IMR-90 (cell line): ENCODE measurements around the gene RBMS2. TPM values are rescaled to one million over a fixed set of nuclear protein-coding genes. Genes with fewer than 3 reads are reported as not detected.

Experiments used
- ATAC-seq: fragments of 200-7000 bp; cut with Tn5 transposase; 2 replicates; pipeline ENCODE4 v1.9.1; 2020; ENCODE audit warnings: low read depth, mild to moderate bottlenecking, moderate library complexity
- BruUV-seq: library from RNA; stranded (reverse); fragments of 400-500 nt; replicated peaks from 2 replicates; lab custom pipeline; 2021; lab: Mats Ljungman, UMichigan
- CTCF ChIA-PET: fragments of 300-600 bp; formaldehyde crosslinking; extraction: SDS; loops from one replicate; lab custom pipeline; 2021; ENCODE audit warnings: antibody characterized with exemption; lab: Yijun Ruan, JAX
- POLR2A ChIA-PET: fragments of 300-600 bp; sonication (Branson Sonifier 250); formaldehyde crosslinking; loops from one replicate; lab custom pipeline; 2022; ENCODE audit warnings: antibody characterized with exemption; ENCODE audit not compliant: unreplicated experiment; lab: Charles Lee
- DNase-seq: peaks from one replicate; pipeline ENCODE4 v3.0.0; 2013
- H2AFZ ChIP-seq: replicated peaks from 2 replicates; pipeline ENCODE3; 2013; ENCODE audit warnings: low read length, mild to moderate bottlenecking; ENCODE audit not compliant: poor library complexity
- H2AK5ac ChIP-seq: 2 replicates; pipeline ENCODE4 v1.6.1; 2013; ENCODE audit warnings: low read depth, low read length, inconsistent platforms
- H2AK9ac ChIP-seq: replicated peaks from 2 replicates; pipeline ENCODE3; 2013; ENCODE audit warnings: mild to moderate bottlenecking, low read depth, low read length, moderate library complexity; ENCODE audit not compliant: poor library complexity
- H2BK120ac ChIP-seq: 2 replicates; pipeline ENCODE4 v1.6.1; 2013; ENCODE audit warnings: low read depth, low read length, inconsistent platforms
- H2BK15ac ChIP-seq: 3 replicates; pipeline ENCODE4 v1.6.1; 2013; ENCODE audit warnings: low read depth, low read length, inconsistent platforms
- H2BK20ac ChIP-seq: 2 replicates; pipeline ENCODE4 v1.6.1; 2013; ENCODE audit warnings: low read depth, mild to moderate bottlenecking, inconsistent platforms, low read length, moderate library complexity
- H2BK5ac ChIP-seq: 2 replicates; pipeline ENCODE4 v1.6.1; 2013; ENCODE audit warnings: mild to moderate bottlenecking, low read depth, low read length, inconsistent platforms; ENCODE audit not compliant: poor library complexity, severe bottlenecking
- H3K14ac ChIP-seq: replicated peaks from 2 replicates; pipeline ENCODE4 v1.6.1; 2013; ENCODE audit warnings: low read depth, low read length, inconsistent platforms
- H3K18ac ChIP-seq: 2 replicates; pipeline ENCODE4 v1.6.1; 2013; ENCODE audit warnings: low read depth, low read length, control low read depth
- H3K23ac ChIP-seq: 2 replicates; pipeline ENCODE4 v1.6.1; 2013; ENCODE audit warnings: low read depth, low read length, inconsistent platforms
- H3K27ac ChIP-seq: 2 replicates; pipeline ENCODE4 v1.5.1; 2013; ENCODE audit warnings: mild to moderate bottlenecking, control low read depth, low read length; ENCODE audit not compliant: insufficient read depth
- H3K27me3 ChIP-seq: 2 replicates; pipeline ENCODE4 v1.6.1; 2013; ENCODE audit warnings: low read length; ENCODE audit not compliant: control insufficient read depth, insufficient read depth
- H3K36me3 ChIP-seq: 2 replicates; pipeline ENCODE4 v1.6.1; 2013; ENCODE audit warnings: low read length, mixed read lengths; ENCODE audit not compliant: control insufficient read depth, insufficient read depth
- H3K4ac ChIP-seq: 2 replicates; pipeline ENCODE4 v1.6.1; 2013; ENCODE audit warnings: low read depth, low read length, inconsistent platforms
- H3K4me1 ChIP-seq: 2 replicates; pipeline ENCODE4 v1.6.1; 2013; ENCODE audit warnings: low read length, mixed read lengths; ENCODE audit not compliant: control insufficient read depth, insufficient read depth
- H3K4me2 ChIP-seq: 2 replicates; pipeline ENCODE4 v1.6.1; 2013; ENCODE audit warnings: low read depth, mild to moderate bottlenecking, control low read depth, low read length, moderate library complexity
- H3K4me3 ChIP-seq: 2 replicates; pipeline ENCODE4 v1.5.1; 2013; ENCODE audit warnings: low read depth, mild to moderate bottlenecking, control low read depth, low read length, moderate library complexity; ENCODE audit not compliant: insufficient read depth
- H3K56ac ChIP-seq: 2 replicates; pipeline ENCODE4 v1.6.1; 2013; ENCODE audit warnings: low read length, inconsistent platforms; ENCODE audit not compliant: insufficient read depth; ENCODE audit errors: extremely low read depth
- H3K79me1 ChIP-seq, 2 experiments: 2 replicates each; pipeline ENCODE4 v1.6.1; 2013; ENCODE audit warnings: low read length in 2 of 2, inconsistent platforms in 1 of 2, low read depth in 1 of 2
- H3K9ac ChIP-seq: 2 replicates; pipeline ENCODE4 v1.6.1; 2013; ENCODE audit warnings: low read depth, low read length, control low read depth
- H3K9me1 ChIP-seq: 2 replicates; pipeline ENCODE4 v1.6.1; 2013; ENCODE audit warnings: low read length, inconsistent platforms; ENCODE audit not compliant: insufficient read depth
- H3K9me3 ChIP-seq: 2 replicates; pipeline ENCODE4 v1.6.1; 2013; ENCODE audit warnings: low read length; ENCODE audit not compliant: control insufficient read depth, insufficient read depth
- H4K20me1 ChIP-seq: 2 replicates; pipeline ENCODE4 v1.6.1; 2013; ENCODE audit warnings: low read length, inconsistent platforms; ENCODE audit not compliant: insufficient read depth
- H4K5ac ChIP-seq: 2 replicates; pipeline ENCODE4 v1.6.1; 2013; ENCODE audit warnings: mild to moderate bottlenecking, low read depth, low read length, control low read depth
- H4K8ac ChIP-seq, 2 experiments: 2 replicates each; pipeline ENCODE4 v1.6.1; 2013; ENCODE audit warnings: low read depth in 2 of 2, low read length in 2 of 2, control low read depth in 1 of 2, inconsistent platforms in 1 of 2
- H4K91ac ChIP-seq: 2 replicates; pipeline ENCODE4 v1.6.1; 2013; ENCODE audit warnings: low read depth, low read length, inconsistent platforms; ENCODE audit not compliant: insufficient read depth
- RAD21 ChIP-seq: IDR thresholded peaks from 2 replicates; pipeline ENCODE4 v1.6.1; 2012; ENCODE audit warnings: low read length, improper control_type of control experiment
- RCOR1 ChIP-seq: IDR thresholded peaks from 2 replicates; pipeline ENCODE4 v1.6.1; 2012; ENCODE audit warnings: mild to moderate bottlenecking, low read length, improper control_type of control experiment; ENCODE audit not compliant: insufficient replicate concordance
- SMC3 ChIP-seq: fragments of 150-350 bp; IDR thresholded peaks from 2 replicates; pipeline ENCODE4 v1.6.1; 2016; ENCODE audit warnings: low read depth, mild to moderate bottlenecking, antibody characterized with exemption, low read length, moderate library complexity
- WGBS, 2 experiments: methylation state at CpG; one replicate each; pipeline versions ENCODE4 v1.1.5 to v1.1.7; 2013; ENCODE audit warnings: missing lambda C conversion rate in 2 of 2; ENCODE audit not compliant: insufficient read length in 1 of 2; ENCODE audit errors: extremely low coverage in 2 of 2; 5-methylcytosine and 5-hydroxymethylcytosine counted together
- dilution Hi-C: fragments of 300-500 bp; cut with HindIII; formaldehyde crosslinking; loops from one replicate; pipeline ENCODE4 v1.14.3; 2018; ENCODE audit warnings: low sequenced_read_pairs; ENCODE audit not compliant: unreplicated experiment
- in situ Hi-C: fragments of 300-500 bp; cut with MboI; formaldehyde crosslinking; loops from 3 replicates; pipeline ENCODE4 v1.14.3; 2019; ENCODE audit warnings: low sequenced_read_pairs, inconsistent platforms, mixed read lengths
- intact Hi-C: fragments of 100-400 bp; cut with micrococcal nuclease; formaldehyde crosslinking; loops from 2 replicates; pipeline ENCODE4 v1.10.0; 2022
- polyA plus RNA-seq, 3 experiments: library from polyadenylated mRNA; depleted of rRNA; stranded (reverse); fragments of >200 nt; gene quantifications; 2 replicates each; pipeline ENCODE4 v1.2.3, GENCODE V29; 2012; ENCODE audit warnings: low replicate concordance in 1 of 3
- total RNA-seq: library from RNA; depleted of rRNA; stranded (reverse); fragments of >200 nt; gene quantifications from 2 replicates; pipeline ENCODE4 v1.2.3, GENCODE V29; 2012

The RBMS2 gene
- total and polyA plus RNA-seq, 2 of the 4 experiments (the other 2 are of a cell fraction): 38.0 to 43.6 TPM

DNA sequence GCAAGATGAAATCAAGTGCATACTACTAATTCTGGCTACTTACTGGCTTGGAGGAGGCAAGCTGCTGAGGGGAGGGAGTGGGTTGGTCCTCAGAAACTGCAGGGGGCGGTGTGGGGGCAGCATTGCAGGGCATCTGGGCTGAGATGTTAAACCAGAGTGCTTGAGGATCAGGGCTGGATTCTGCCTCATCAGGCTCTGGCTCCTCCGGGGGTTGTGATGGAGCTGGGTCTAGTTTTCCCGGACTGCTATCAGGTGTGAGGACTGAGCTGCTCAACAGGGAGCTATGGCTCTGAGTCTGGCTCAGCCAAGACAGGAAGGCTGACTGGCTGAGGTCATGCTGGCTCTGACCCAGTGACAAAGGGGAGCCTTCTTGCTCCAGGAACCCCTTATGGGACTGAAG is 79.9 kb downstream of the RBMS2 start:
- H2BK20ac ChIP-seq: no peak overlapping the region
- ChIA-PET POLR2A (no interaction called here), CTCF (interaction anchor here (1.3 kb wide), 1 partner anchor 35 kb away, joined by 6 read pairs; no protein-coding TSS in a partner anchor)
- dilution Hi-C loops: no loop called here
- intact Hi-C loops: no loop called here
- H4K8ac ChIP-seq: no peak overlapping the region
- H3K56ac ChIP-seq: no peak overlapping the region
- H3K79me1 ChIP-seq: peaks cover 0 to 25% of the 10 kb centered on the region in 2 experiments; a peak in 3 of 4 replicates
- no peak for DNase-seq
- H3K36me3 ChIP-seq: peaks cover 87% of the 10 kb centered on the region
- in situ Hi-C loops: no loop called here
- H2AK9ac ChIP-seq: no peak overlapping the region
- no peak overlapping the region for H2AK5ac ChIP-seq
- TF ChIP-seq RCOR1 (no peak), RAD21 (0 out of 2 replicates have a peak, but pooled peaks have one; percentile 8), SMC3 (0 out of 2 replicates have a peak, but pooled peaks have one; percentile 15)
- H3K9me3 ChIP-seq: no peaks in the 10 kb centered on the region
- H2BK120ac ChIP-seq: no peak overlapping the region
- H3K18ac ChIP-seq: no peak overlapping the region
- H3K4ac ChIP-seq: no peak overlapping the region
- no TSS peak for BruUV-seq
- 0 out of 2 replicates have a peak, but pooled peaks cover 3% of the 10 kb centered on the region for H3K9me1 ChIP-seq
- H2BK15ac ChIP-seq: no peak overlapping the region
- no peak overlapping the region for H3K4me2 ChIP-seq
- no peak overlapping the region for H3K4me3 ChIP-seq
- H3K27ac ChIP-seq: no peak overlapping the region
- no peak overlapping the region for H3K14ac ChIP-seq
- no peaks in the 10 kb centered on the region for H3K27me3 ChIP-seq
- WGBS, 2 experiments: 80% methylated on average over 2 of the region's 3 CpGs; no CpG with 5 or more reads in 1 of the 2 experiments
- no peak overlapping the region for H2BK5ac ChIP-seq
- no peak overlapping the region for H3K23ac ChIP-seq
- no peak overlapping the region for H3K9ac ChIP-seq
- no peak overlapping the region for H4K91ac ChIP-seq
- H4K5ac ChIP-seq: no peak overlapping the region
- peaks cover 4% of the 10 kb centered on the region; the same call in 1 of the 2 replicates for H3K4me1 ChIP-seq
- no peak overlapping the region for H2AFZ ChIP-seq
- no peak; the same call in 1 of the 2 replicates for ATAC-seq
- peaks cover 5% of the 10 kb centered on the region; the same call in 1 of the 2 replicates for H4K20me1 ChIP-seq
